GM12878 (cell line): ENCODE data around the gene IQGAP3. TPM values are rescaled to one million over a fixed set of nuclear protein-coding genes. Genes with fewer than 3 reads are reported as not detected.
"Not testable (repeated sequence)": the region's sequence is repeated elsewhere in the genome, so short reads cannot be mapped to it uniquely, and the experiment has no call there.

Source experiments
- ATAC-seq: fragments of 200-7000 bp; cut with Tn5 transposase; 3 replicates; pipeline ENCODE4 v1.9.1; 2020; ENCODE audit warnings: mild to moderate bottlenecking, moderate library complexity
- BruUV-seq: library from RNA; stranded (reverse); fragments of 400-500 nt; replicated peaks from 2 replicates; lab custom pipeline; 2021; lab: Mats Ljungman, UMichigan
- CTCF ChIA-PET: fragments of 300-600 bp; sonication (Branson Sonifier 250); formaldehyde crosslinking; extraction: SDS; loops from one replicate; lab custom pipeline; 2021; ENCODE audit warnings: inconsistent platforms; lab: Yijun Ruan, JAX
- POLR2A ChIA-PET: fragments of 350-600 bp; formaldehyde crosslinking; extraction: SDS; loops from one replicate; lab custom pipeline; 2021; ENCODE audit warnings: inconsistent platforms; lab: Charles Lee
- RAD21 ChIA-PET: fragments of 300-600 bp; sonication (Branson Sonifier 250); formaldehyde crosslinking; loops from one replicate; lab custom pipeline; 2023; ENCODE audit warnings: antibody characterized with exemption; ENCODE audit not compliant: unreplicated experiment; lab: Charles Lee
- SMC1A ChIA-PET: fragments of 300-600 bp; sonication (Branson Sonifier 250); formaldehyde crosslinking; loops from one replicate; lab custom pipeline; 2023; ENCODE audit not compliant: unreplicated experiment, uncharacterized antibody; lab: Charles Lee
- DNase-seq: peaks from one replicate; pipeline ENCODE4 v3.0.0-alpha.2; 2011; ENCODE audit warnings: low read depth, low spot score
- FAIRE-seq: peaks from 3 replicates; lab custom pipeline; 2011; peaks lifted over from hg19 to GRCh38; lab: Jason Lieb, UNC
- H2AFZ ChIP-seq: 2 replicates; pipeline ENCODE4 v1.6.0; 2011; ENCODE audit warnings: low read depth, low read length, control low read depth; ENCODE audit not compliant: control insufficient read depth
- H3K27ac ChIP-seq: 2 replicates; pipeline ENCODE4 v1.5.1; 2011; ENCODE audit warnings: control low read depth; ENCODE audit not compliant: control insufficient read depth, insufficient read depth
- H3K27me3 ChIP-seq, 2 experiments: replicated peaks in 1 of 2; 2 replicates each; pipeline versions ENCODE4 v1.6.0 to v1.6.1; 2011; ENCODE audit warnings: low read length in 1 of 2; ENCODE audit not compliant: control insufficient read depth in 2 of 2, insufficient read depth in 2 of 2
- H3K36me3 ChIP-seq, 2 experiments: 2 replicates each; pipeline ENCODE4 v1.5.1; 2011; ENCODE audit warnings: low read length in 1 of 2; ENCODE audit not compliant: control insufficient read depth in 2 of 2, insufficient read depth in 2 of 2
- H3K4me1 ChIP-seq: 2 replicates; pipeline ENCODE4 v1.6.1; 2011; ENCODE audit warnings: mild to moderate bottlenecking, low read length, moderate library complexity, mixed read lengths; ENCODE audit not compliant: control insufficient read depth, insufficient read depth
- H3K4me2 ChIP-seq: 2 replicates; pipeline ENCODE4 v1.6.0; 2011; ENCODE audit warnings: control low read depth; ENCODE audit not compliant: control insufficient read depth, insufficient read depth
- H3K4me3 ChIP-seq: fragments of 200-600 bp; sonication (generic); 2 replicates; pipeline ENCODE4 v1.5.1; 2016
- H3K79me2 ChIP-seq: 2 replicates; pipeline ENCODE4 v1.6.0; 2011; ENCODE audit warnings: low read length; ENCODE audit not compliant: control insufficient read depth, insufficient read depth
- H3K9ac ChIP-seq: 2 replicates; pipeline ENCODE4 v1.8.0; 2011; ENCODE audit warnings: low read length, control low read depth, mixed read lengths; ENCODE audit not compliant: control insufficient read depth, insufficient read depth
- H3K9me3 ChIP-seq: replicated peaks from 3 replicates; pipeline ENCODE4 v1.5.1; 2011; ENCODE audit warnings: mild to moderate bottlenecking, low read length; ENCODE audit not compliant: control insufficient read depth, insufficient read depth
- H4K20me1 ChIP-seq: 2 replicates; pipeline ENCODE4 v1.6.0; 2011; ENCODE audit not compliant: control insufficient read depth, insufficient read depth
- IRF3 ChIP-seq: fragments of 450-650 bp; IDR thresholded peaks from 2 replicates; pipeline ENCODE4 v1.6.1; 2014; ENCODE audit warnings: mild to moderate bottlenecking
- RB1 ChIP-seq: fragments of 450-650 bp; formaldehyde crosslinking; IDR thresholded peaks from 2 replicates; pipeline ENCODE4 v1.6.1; 2017; ENCODE audit warnings: mild to moderate bottlenecking, borderline replicate concordance
- ZNF274 ChIP-seq: IDR thresholded peaks from one replicate; pipeline ENCODE4 v1.8.0; 2011; ENCODE audit not compliant: insufficient read length, insufficient read depth
- ZNF384 ChIP-seq: IDR thresholded peaks from 2 replicates; pipeline ENCODE4 v1.6.1; 2012; ENCODE audit warnings: low read depth, mild to moderate bottlenecking, low read length, improper control_type of control experiment, borderline replicate concordance
- WGBS: methylation state at CpG from one replicate; pipeline ENCODE4 v1.1.6; 2016; ENCODE audit warnings: low lambda C conversion rate; ENCODE audit not compliant: insufficient replicate concordance, insufficient coverage; ENCODE audit errors: missing lambda C conversion rate; 5-methylcytosine and 5-hydroxymethylcytosine counted together
- in situ Hi-C: fragments of 300-500 bp; cut with MboI; formaldehyde crosslinking; loops from 9 replicates; pipeline ENCODE4 v1.14.3; 2018; ENCODE audit warnings: mixed read lengths
- intact Hi-C: fragments of 100-400 bp; cut with micrococcal nuclease; formaldehyde crosslinking; loops from one replicate; pipeline ENCODE4 v1.14.2; 2022; ENCODE audit not compliant: unreplicated experiment
- polyA plus RNA-seq, 11 experiments: library from polyadenylated mRNA; depleted of rRNA in 4 of 11; unstranded in 6 of 11; stranded (reverse) in 5 of 11; fragments of >200 nt; fragmentation: Nextera tagmentation in 4 of 11; fragmentation: Illumina TruSeq in 1 of 11; extraction: Ambion mirVana in 4 of 11; extraction: Trizol in 1 of 11; gene quantifications; 1 replicate in 1 of 11; 2 replicates in 10 of 11; pipeline versions ENCODE4 v1.2.1 to v1.2.3, GENCODE V29; 2011 to 2016; ENCODE audit warnings: inconsistent platforms in 2 of 11, missing spikeins in 2 of 11, low read depth in 1 of 11
- total RNA-seq, 4 experiments: library from RNA; depleted of rRNA in 3 of 4; stranded (reverse); fragments of >200 nt in 3 of 4; fragmentation: Illumina TruSeq in 1 of 4; extraction: Trizol in 1 of 4; gene quantifications; 2 replicates each; pipeline versions ENCODE4 v1.2.1 to v1.2.3, GENCODE V29; 2013 to 2021
- TF ChIP-seq, protein P1 (sequence below): fragments of 450-650 bp; IDR thresholded peaks from 2 replicates; pipeline ENCODE4 v1.6.1; 2017; ENCODE audit warnings: mild to moderate bottlenecking, moderate library complexity

Gene IQGAP3
- total and polyA plus RNA-seq, 10 of the 15 experiments (the other 5 are each of a cell fraction or from before 2014, with no cell fraction given): 1.1 to 10.7 (median 7.9) TPM

DNA sequence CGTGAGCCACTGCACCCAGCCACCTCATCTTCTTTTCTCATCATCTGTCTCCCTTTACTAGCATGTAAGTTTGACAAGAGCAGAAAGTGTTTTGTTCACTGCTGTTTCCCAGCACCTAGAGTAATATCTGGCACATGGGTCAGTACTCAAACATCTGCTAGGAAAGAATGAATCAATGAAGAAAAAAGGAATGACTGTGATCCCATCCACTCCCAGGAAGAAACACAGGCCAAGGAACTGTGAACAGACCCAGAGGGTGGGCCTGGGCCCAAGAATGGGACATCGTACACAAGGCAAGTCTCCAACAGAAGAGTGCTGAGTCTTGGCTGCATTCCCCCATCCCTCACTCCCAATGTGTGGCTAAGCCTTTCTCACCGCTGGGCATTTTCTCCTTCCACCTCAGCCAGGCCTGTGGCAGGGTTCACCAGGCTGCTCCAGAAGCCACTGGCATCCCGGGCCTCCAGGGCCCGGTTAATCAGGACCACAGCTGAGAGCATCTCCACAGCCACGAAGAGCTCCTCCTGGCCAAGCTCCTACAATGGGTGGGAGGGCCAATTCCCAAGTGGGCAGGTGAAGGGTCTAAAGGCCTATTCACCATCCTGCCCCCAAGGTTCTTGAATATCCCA is 18.4 kb downstream of the IQGAP3 start (continued):
- TF ChIP-seq RB1 (no peak), IRF3 (no peak)
- TF ChIP-seq, all 136 proteins: peak for 0

DNA sequence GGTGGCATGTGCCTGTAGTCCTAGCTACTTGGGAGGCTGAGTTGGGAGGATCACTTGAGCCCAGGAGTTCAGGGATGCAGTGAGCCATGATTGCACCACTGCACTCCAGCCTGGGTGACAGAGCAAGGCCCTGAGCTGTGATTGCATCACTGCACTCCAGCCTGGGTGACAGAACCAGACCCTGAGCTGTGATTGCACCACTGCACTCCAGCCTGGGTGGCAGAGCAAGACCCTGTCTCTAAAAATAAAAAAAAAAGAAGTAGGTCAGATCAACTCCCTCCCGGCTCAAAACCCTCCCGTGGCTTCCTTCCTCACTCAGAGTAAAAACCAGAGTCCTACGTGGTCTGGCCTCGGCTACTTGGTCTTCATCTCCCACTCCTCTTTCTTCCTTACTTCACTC is 19.4 kb downstream of the IQGAP3 start:
- H3K79me2 ChIP-seq, SMC1A ChIA-PET, H3K27ac ChIP-seq, BruUV-seq, intact Hi-C loops, H2AFZ ChIP-seq, H3K27me3 ChIP-seq, in situ Hi-C loops, H3K4me3 ChIP-seq, DNase-seq, POLR2A ChIA-PET, H3K4me2 ChIP-seq, H3K4me1 ChIP-seq, H3K36me3 ChIP-seq, H3K9ac ChIP-seq, FAIRE-seq, H3K9me3 ChIP-seq, H4K20me1 ChIP-seq: not testable (repeated sequence)
- 4% methylated on average over 4 of the region's 4 CpGs for WGBS
- ChIA-PET CTCF (interaction anchor here (1.2 kb wide), 1 partner anchor 96 kb away, joined by 3 read pairs; no protein-coding TSS in a partner anchor), RAD21 (interaction anchor here (1.6 kb wide), 1 partner anchor 96 kb away, joined by 3 read pairs; no protein-coding TSS in a partner anchor)
- ATAC-seq: peak; percentile 38; the same call in 2 of the 3 replicates

- BruUV-seq: no TSS peak
- TF ChIP-seq ZNF274 (no peak), ZNF384 (no peak)
- TF ChIP-seq, protein P1, sequence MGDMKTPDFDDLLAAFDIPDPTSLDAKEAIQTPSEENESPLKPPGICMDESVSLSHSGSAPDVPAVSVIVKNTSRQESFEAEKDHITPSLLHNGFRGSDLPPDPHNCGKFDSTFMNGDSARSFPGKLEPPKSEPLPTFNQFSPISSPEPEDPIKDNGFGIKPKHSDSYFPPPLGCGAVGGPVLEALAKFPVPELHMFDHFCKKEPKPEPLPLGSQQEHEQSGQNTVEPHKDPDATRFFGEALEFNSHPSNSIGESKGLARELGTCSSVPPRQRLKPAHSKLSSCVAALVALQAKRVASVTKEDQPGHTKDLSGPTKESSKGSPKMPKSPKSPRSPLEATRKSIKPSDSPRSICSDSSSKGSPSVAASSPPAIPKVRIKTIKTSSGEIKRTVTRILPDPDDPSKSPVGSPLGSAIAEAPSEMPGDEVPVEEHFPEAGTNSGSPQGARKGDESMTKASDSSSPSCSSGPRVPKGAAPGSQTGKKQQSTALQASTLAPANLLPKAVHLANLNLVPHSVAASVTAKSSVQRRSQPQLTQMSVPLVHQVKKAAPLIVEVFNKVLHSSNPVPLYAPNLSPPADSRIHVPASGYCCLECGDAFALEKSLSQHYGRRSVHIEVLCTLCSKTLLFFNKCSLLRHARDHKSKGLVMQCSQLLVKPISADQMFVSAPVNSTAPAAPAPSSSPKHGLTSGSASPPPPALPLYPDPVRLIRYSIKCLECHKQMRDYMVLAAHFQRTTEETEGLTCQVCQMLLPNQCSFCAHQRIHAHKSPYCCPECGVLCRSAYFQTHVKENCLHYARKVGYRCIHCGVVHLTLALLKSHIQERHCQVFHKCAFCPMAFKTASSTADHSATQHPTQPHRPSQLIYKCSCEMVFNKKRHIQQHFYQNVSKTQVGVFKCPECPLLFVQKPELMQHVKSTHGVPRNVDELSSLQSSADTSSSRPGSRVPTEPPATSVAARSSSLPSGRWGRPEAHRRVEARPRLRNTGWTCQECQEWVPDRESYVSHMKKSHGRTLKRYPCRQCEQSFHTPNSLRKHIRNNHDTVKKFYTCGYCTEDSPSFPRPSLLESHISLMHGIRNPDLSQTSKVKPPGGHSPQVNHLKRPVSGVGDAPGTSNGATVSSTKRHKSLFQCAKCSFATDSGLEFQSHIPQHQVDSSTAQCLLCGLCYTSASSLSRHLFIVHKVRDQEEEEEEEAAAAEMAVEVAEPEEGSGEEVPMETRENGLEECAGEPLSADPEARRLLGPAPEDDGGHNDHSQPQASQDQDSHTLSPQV: no peak
- Histone ChIP-seq H3K9me3 (no peaks in the 10 kb centered on the region), H3K27ac (no peak overlapping the region), H4K20me1 (no peaks in the 10 kb centered on the region), H2AFZ (no peak overlapping the region), H3K4me1 (no peaks in the 10 kb centered on the region), H3K79me2 (no peaks in the 10 kb centered on the region), H3K36me3 (peaks cover 2% of the 10 kb centered on the region in 2 experiments; a peak in 3 of 4 replicates), H3K27me3 (no peaks in the 10 kb centered on the region), H3K9ac (no peak overlapping the region), H3K4me3 (no peak overlapping the region), H3K4me2 (no peak overlapping the region)
- 68% methylated on average over 5 of the region's 5 CpGs for WGBS
- in situ Hi-C loops (no loop called here), intact Hi-C loops (no loop called here)
- FAIRE-seq (no peak), DNase-seq (no peak), ATAC-seq (no peak)
- ChIA-PET POLR2A (no interaction called here), SMC1A (no interaction called here), RAD21 (interaction anchor here (1.6 kb wide), 1 partner anchor 95 kb away, joined by 3 read pairs; no protein-coding TSS in a partner anchor), CTCF (interaction anchor here (0.6 to 1.2 kb wide), 2 partner anchors 95 to 109 kb away, joined by 3 read pairs; no protein-coding TSS in a partner anchor)
These were observed 19.8 kb downstream of the IQGAP3 start for GRCh38 chr1:156552518-156552917.
